PC-3 (cell line): ENCODE results near the gene RBBP8NL. TPM values are rescaled to one million over a fixed set of nuclear protein-coding genes. Genes with fewer than 3 reads are reported as not detected.

ENCODE experiments used
- ATAC-seq: fragments of 200-7000 bp; cut with Tn5 transposase; 2 replicates; pipeline ENCODE4 v1.9.1; 2020; ENCODE audit warnings: mild to moderate bottlenecking, moderate library complexity
- BruUV-seq: library from RNA; stranded (reverse); fragments of 400-500 nt; replicated peaks from 2 replicates; lab custom pipeline; 2021; lab: Mats Ljungman, UMichigan
- CTCF ChIA-PET: fragments of 300-600 bp; sonication (Branson Sonifier 250); formaldehyde crosslinking; loops from one replicate; lab custom pipeline; 2022; ENCODE audit warnings: antibody characterized with exemption; lab: Charles Lee
- POLR2A ChIA-PET: fragments of 300-600 bp; sonication (Branson Sonifier 250); formaldehyde crosslinking; loops from one replicate; lab custom pipeline; 2022; ENCODE audit warnings: antibody characterized with exemption; ENCODE audit not compliant: unreplicated experiment; lab: Charles Lee
- DNase-seq: peaks from one replicate; pipeline ENCODE4 v3.0.0-alpha.2; 2015
- H2AFZ ChIP-seq: fragments of 300-600 bp; sonication (generic); 2 replicates; pipeline ENCODE4 v1.6.0; 2016; ENCODE audit warnings: antibody characterized with exemption, low read length
- H3F3A ChIP-seq: fragments of 300-600 bp; sonication (generic); one replicate; pipeline ENCODE4 v1.6.0; 2017; ENCODE audit warnings: antibody characterized with exemption, low read length, control low read depth, mild to moderate bottlenecking; ENCODE audit not compliant: unreplicated experiment
- H3K27ac ChIP-seq: fragments of 300-600 bp; sonication (generic); 2 replicates; pipeline ENCODE4 v1.5.1; 2016; ENCODE audit warnings: mild to moderate bottlenecking, low read length
- H3K27me3 ChIP-seq: fragments of 300-600 bp; sonication (generic); 2 replicates; pipeline ENCODE4 v1.6.1; 2016; ENCODE audit warnings: low read length, mixed read lengths
- H3K36me3 ChIP-seq: fragments of 300-600 bp; sonication (generic); 2 replicates; pipeline ENCODE4 v1.6.1; 2016; ENCODE audit warnings: low read depth, mixed run types, low read length, mixed read lengths
- H3K4me1 ChIP-seq: fragments of 300-600 bp; sonication (generic); 2 replicates; pipeline ENCODE4 v1.5.1; 2016; ENCODE audit warnings: low read length; ENCODE audit not compliant: insufficient read depth
- H3K4me2 ChIP-seq: fragments of 300-600 bp; sonication (generic); 2 replicates; pipeline ENCODE4 v1.6.0; 2016; ENCODE audit warnings: low read length
- H3K4me3 ChIP-seq: fragments of 300-600 bp; sonication (generic); 2 replicates; pipeline ENCODE4 v1.5.1; 2016; ENCODE audit warnings: mild to moderate bottlenecking, low read length, mixed read lengths
- H3K79me2 ChIP-seq: fragments of 300-600 bp; sonication (generic); 2 replicates; pipeline ENCODE4 v1.6.1; 2017; ENCODE audit warnings: low read length, mixed read lengths
- H3K9ac ChIP-seq: fragments of 300-600 bp; sonication (generic); 2 replicates; pipeline ENCODE4 v1.6.0; 2016; ENCODE audit warnings: mild to moderate bottlenecking, low read length
- H3K9me2 ChIP-seq: fragments of 300-600 bp; sonication (generic); replicated peaks from 2 replicates; pipeline ENCODE4 v1.6.1; 2016; ENCODE audit warnings: mixed run types, low read length, mixed read lengths
- H3K9me3 ChIP-seq: fragments of 300-600 bp; sonication (generic); 2 replicates; pipeline ENCODE4 v1.6.1; 2016; ENCODE audit warnings: low read length, mixed read lengths
- H4K20me1 ChIP-seq: fragments of 300-600 bp; sonication (generic); 2 replicates; pipeline ENCODE4 v1.6.1; 2016; ENCODE audit warnings: low read length, mixed read lengths
- EZH2 ChIP-seq: fragments of 300-600 bp; sonication (generic); IDR thresholded peaks from one replicate; pipeline ENCODE4 v1.6.1; 2017; ENCODE audit warnings: antibody characterized with exemption, mild to moderate bottlenecking, low read length; ENCODE audit not compliant: unreplicated experiment
- EZH2phosphoT487 ChIP-seq: fragments of 300-600 bp; sonication (generic); IDR thresholded peaks from 2 replicates; pipeline ENCODE4 v1.6.1; 2018; ENCODE audit warnings: mild to moderate bottlenecking, antibody characterized with exemption, low read length, borderline replicate concordance
- intact Hi-C: fragments of 100-400 bp; cut with micrococcal nuclease; formaldehyde crosslinking; loops from 2 replicates; pipeline ENCODE4 v1.9.0; 2023
- total RNA-seq: library from RNA; depleted of rRNA; stranded (reverse); fragments of >200 nt; gene quantifications from 2 replicates; pipeline ENCODE4 v1.2.3, GENCODE V29; 2014
- TF ChIP-seq, protein P1 (sequence below): fragments of 300-600 bp; sonication (generic); conservative IDR thresholded peaks from 2 replicates; pipeline ENCODE4 v1.5.1; 2017; ENCODE audit warnings: antibody characterized with exemption, low read depth, mild to moderate bottlenecking, low read length

Gene RBBP8NL
- total RNA-seq, 1 experiment from 2014 or later: 9.4 TPM

DNA sequence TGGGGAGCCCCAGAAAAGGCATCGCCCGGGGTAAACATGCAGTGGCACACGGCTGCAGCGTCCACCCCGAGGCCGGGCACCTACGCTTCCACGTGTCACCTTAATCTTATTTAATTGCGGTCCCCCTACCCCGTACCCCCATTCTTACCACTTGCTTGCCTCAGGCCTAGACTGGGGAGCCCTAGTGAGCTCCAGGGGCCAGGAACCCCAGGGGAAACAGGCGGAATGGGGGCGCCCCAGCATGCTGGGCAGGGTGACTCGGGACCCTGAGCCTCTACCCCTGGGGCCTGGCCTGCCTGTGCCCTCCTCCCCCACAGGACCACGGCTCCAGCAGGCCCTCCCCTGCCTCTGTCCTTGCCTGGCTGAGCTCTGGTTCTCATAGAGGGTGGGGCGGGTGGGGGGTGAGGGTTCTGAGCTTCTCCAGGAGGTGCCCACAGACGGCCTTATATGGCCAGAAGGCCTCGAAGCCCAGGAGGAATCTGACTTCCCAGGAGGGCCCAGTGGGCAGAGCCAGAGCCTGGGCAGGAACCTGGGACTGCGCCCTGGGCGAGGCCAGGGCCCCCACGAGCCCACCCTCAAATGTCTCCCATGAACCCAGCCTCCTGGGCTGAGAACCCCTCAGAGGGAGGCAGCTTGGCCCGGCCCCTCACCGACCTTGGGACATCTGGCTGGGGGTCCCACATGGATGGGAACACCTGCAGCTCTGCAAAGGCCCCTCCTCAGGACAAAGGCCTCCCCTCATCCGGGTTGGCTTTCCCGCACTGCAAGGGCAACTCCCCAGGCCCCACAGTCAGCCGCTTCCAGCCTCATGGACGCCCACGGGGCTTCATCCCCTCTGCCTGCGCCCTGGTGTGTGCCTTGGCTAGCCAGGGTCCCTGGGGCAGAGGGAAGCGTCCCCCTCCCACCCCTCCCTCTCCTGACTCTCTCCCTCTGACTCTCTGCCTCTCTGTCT is 55.0 kb downstream of the RBBP8NL start:
- no peak overlapping the region for H3K4me2 ChIP-seq
- DNase-seq (no peak), ATAC-seq (no peak)
- no peaks in the 10 kb centered on the region for H3F3A ChIP-seq
- H3K27me3 ChIP-seq: no peaks in the 10 kb centered on the region
- TF ChIP-seq EZH2 (no peak), EZH2phosphoT487 (no peak)
- TF ChIP-seq, protein P1, sequence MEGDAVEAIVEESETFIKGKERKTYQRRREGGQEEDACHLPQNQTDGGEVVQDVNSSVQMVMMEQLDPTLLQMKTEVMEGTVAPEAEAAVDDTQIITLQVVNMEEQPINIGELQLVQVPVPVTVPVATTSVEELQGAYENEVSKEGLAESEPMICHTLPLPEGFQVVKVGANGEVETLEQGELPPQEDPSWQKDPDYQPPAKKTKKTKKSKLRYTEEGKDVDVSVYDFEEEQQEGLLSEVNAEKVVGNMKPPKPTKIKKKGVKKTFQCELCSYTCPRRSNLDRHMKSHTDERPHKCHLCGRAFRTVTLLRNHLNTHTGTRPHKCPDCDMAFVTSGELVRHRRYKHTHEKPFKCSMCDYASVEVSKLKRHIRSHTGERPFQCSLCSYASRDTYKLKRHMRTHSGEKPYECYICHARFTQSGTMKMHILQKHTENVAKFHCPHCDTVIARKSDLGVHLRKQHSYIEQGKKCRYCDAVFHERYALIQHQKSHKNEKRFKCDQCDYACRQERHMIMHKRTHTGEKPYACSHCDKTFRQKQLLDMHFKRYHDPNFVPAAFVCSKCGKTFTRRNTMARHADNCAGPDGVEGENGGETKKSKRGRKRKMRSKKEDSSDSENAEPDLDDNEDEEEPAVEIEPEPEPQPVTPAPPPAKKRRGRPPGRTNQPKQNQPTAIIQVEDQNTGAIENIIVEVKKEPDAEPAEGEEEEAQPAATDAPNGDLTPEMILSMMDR: no peak
- POLR2A ChIA-PET: no interaction called here
- no peak overlapping the region for H3K9ac ChIP-seq
- H3K27ac ChIP-seq: no peak overlapping the region
- no peak overlapping the region for H2AFZ ChIP-seq
- intact Hi-C loops: no loop called here
- no TSS peak for BruUV-seq
- H3K9me2 ChIP-seq: no peaks in the 10 kb centered on the region
- CTCF ChIA-PET: interaction anchor here (1.0 kb wide), 1 partner anchor 10 kb away, joined by 6 read pairs; no protein-coding TSS in a partner anchor
- peaks cover 41% of the 10 kb centered on the region for H3K4me1 ChIP-seq
- no peaks in the 10 kb centered on the region for H4K20me1 ChIP-seq
- H3K79me2 ChIP-seq: no peaks in the 10 kb centered on the region
- no peaks in the 10 kb centered on the region for H3K9me3 ChIP-seq
- H3K36me3 ChIP-seq: no peaks in the 10 kb centered on the region
- no peak overlapping the region for H3K4me3 ChIP-seq

DNA sequence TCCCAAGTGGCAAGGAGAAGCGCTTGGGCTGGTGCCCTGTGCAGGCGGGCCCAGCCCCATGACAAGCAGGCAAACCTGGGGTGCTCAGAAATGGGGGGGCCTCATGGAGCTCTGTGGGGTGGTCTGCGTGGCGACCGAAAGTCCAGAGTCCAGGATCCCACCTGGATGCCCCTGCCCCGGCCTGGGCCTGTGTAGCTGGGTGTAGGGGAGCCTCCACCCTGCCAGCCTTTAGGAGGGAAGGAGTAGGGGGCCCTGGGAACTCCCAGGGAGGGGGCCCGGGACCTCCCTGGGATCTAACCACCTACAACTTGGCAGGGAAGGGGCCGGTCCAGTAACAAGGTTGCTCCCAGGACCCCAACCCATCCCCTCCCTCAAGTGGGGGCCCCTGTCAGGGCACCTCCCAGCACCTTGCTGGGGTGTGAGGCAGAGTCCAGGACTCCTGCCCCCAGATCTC is 55.7 kb downstream of the RBBP8NL start:
- Histone ChIP-seq H3K4me2 (no peak overlapping the region), H3K79me2 (peaks cover 3% of the 10 kb centered on the region), H3K9me2 (no peaks in the 10 kb centered on the region), H3K36me3 (no peaks in the 10 kb centered on the region), H3K27ac (no peak overlapping the region), H3K4me3 (no peak overlapping the region), H2AFZ (no peak overlapping the region), H3K9me3 (no peaks in the 10 kb centered on the region), H3K27me3 (no peaks in the 10 kb centered on the region), H3K9ac (no peak overlapping the region), H3K4me1 (peaks cover 41% of the 10 kb centered on the region), H3F3A (no peaks in the 10 kb centered on the region), H4K20me1 (no peaks in the 10 kb centered on the region)
- intact Hi-C loops: no loop called here
- ATAC-seq (no peak), DNase-seq (no peak)
- no TSS peak for BruUV-seq
- TF ChIP-seq EZH2 (no peak), EZH2phosphoT487 (no peak)
- TF ChIP-seq, protein P1: no peak
- ChIA-PET POLR2A (no interaction called here), CTCF (interaction anchor here (1.0 kb wide), 1 partner anchor 11 kb away, joined by 6 read pairs; no protein-coding TSS in a partner anchor)
